HepG2 (cell line): ENCODE measurements around the gene SNAI1. TPM values are rescaled to one million over a fixed set of nuclear protein-coding genes. Genes with fewer than 3 reads are reported as not detected.

Source experiments
- ATAC-seq: fragments of 200-7000 bp; cut with Tn5 transposase; 3 replicates; pipeline ENCODE4 v1.9.1; 2020; ENCODE audit warnings: mild to moderate bottlenecking, moderate library complexity
- BruUV-seq: library from RNA; stranded (reverse); fragments of 400-500 nt; replicated peaks from 2 replicates; lab custom pipeline; 2021; lab: Mats Ljungman, UMichigan
- CTCF ChIA-PET: fragments of 300-600 bp; formaldehyde crosslinking; extraction: SDS; loops from one replicate; lab custom pipeline; 2021; ENCODE audit warnings: low total read pairs, inconsistent platforms, low intra/inter-chr PET ratio; lab: Yijun Ruan, JAX
- POLR2A ChIA-PET: fragments of 350-600 bp; sonication (Branson Sonifier 250); formaldehyde crosslinking; loops from one replicate; lab custom pipeline; 2020; ENCODE audit warnings: antibody characterized with exemption, inconsistent platforms; lab: Yijun Ruan, JAX
- DNase-seq: peaks from one replicate; pipeline ENCODE4 v3.0.0-alpha.2; 2015; ENCODE audit warnings: low spot score
- FAIRE-seq: peaks from 3 replicates; lab custom pipeline; 2011; peaks lifted over from hg19 to GRCh38; lab: Jason Lieb, UNC
- H2AFZ ChIP-seq: one replicate; pipeline ENCODE4 v1.6.1; 2011; ENCODE audit warnings: low read length, inconsistent platforms
- H3K27ac ChIP-seq: fragments of 300-600 bp; 3 replicates; pipeline ENCODE4 v1.8.0; 2011; ENCODE audit warnings: mixed run types, mild to moderate bottlenecking, mixed read lengths, low read length, inconsistent platforms; ENCODE audit not compliant: insufficient read depth; ENCODE audit errors: extremely low read length
- H3K27me3 ChIP-seq, 2 experiments: fragments of 200-600 bp in 1 of 2; 2 replicates in 1 of 2; 3 replicates in 1 of 2; pipeline versions ENCODE4 v1.6.0 to v1.8.0; 2011; ENCODE audit warnings: low read length in 2 of 2, mild to moderate bottlenecking in 2 of 2, moderate library complexity in 2 of 2, inconsistent platforms in 1 of 2; ENCODE audit not compliant: insufficient read depth in 2 of 2, control insufficient read depth in 1 of 2
- H3K36me3 ChIP-seq, 2 experiments: fragments of 200-600 bp in 1 of 2; replicated peaks in 1 of 2; 2 replicates in 1 of 2; 3 replicates in 1 of 2; pipeline versions ENCODE4 v1.5.1 to v1.8.0; 2011; ENCODE audit warnings: low read length in 2 of 2, inconsistent platforms in 1 of 2; ENCODE audit not compliant: insufficient read depth in 2 of 2, control insufficient read depth in 1 of 2
- H3K4me1 ChIP-seq: 2 replicates; pipeline ENCODE4 v1.5.1; 2012; ENCODE audit warnings: low read length, inconsistent platforms; ENCODE audit not compliant: insufficient read depth
- H3K4me2 ChIP-seq: 2 replicates; pipeline ENCODE4 v1.6.0; 2011; ENCODE audit warnings: low read depth, low read length, inconsistent platforms
- H3K4me3 ChIP-seq, 3 experiments: fragments of 200-600 bp in 1 of 3; sonication (generic), shearing (Covaris generic) in 1 of 3; replicated peaks in 1 of 3; 2 replicates each; pipeline ENCODE4 v1.5.1; 2011 to 2016; ENCODE audit warnings: low read length in 3 of 3, inconsistent platforms in 2 of 3, low read depth in 2 of 3, mild to moderate bottlenecking in 2 of 3, control low read depth in 1 of 3, mixed read lengths in 1 of 3; ENCODE audit not compliant: insufficient read depth in 1 of 3
- H3K79me2 ChIP-seq: one replicate; pipeline ENCODE4 v1.6.1; 2011; ENCODE audit warnings: low read length, inconsistent platforms; ENCODE audit not compliant: insufficient read depth
- H3K9ac ChIP-seq: 2 replicates; pipeline ENCODE4 v1.6.0; 2011; ENCODE audit warnings: mild to moderate bottlenecking, low read depth, low read length, inconsistent platforms; ENCODE audit not compliant: insufficient read depth
- H3K9me3 ChIP-seq: 2 replicates; pipeline ENCODE4 v1.5.1; 2012; ENCODE audit warnings: mild to moderate bottlenecking, low read length
- H4K20me1 ChIP-seq: 2 replicates; pipeline ENCODE4 v1.6.0; 2011; ENCODE audit warnings: inconsistent platforms, mild to moderate bottlenecking, low read length, moderate library complexity; ENCODE audit not compliant: insufficient read depth
- FOXA1 ChIP-seq, 2 experiments: fragments of 450-650 bp in 1 of 2; sonication (generic) in 1 of 2; formaldehyde crosslinking in 1 of 2; IDR thresholded peaks; 2 replicates each; pipeline versions ENCODE4 v1.4.0 to v1.6.1; 2016 to 2020; ENCODE audit warnings: missing genetic modification reagents in 1 of 2
- HHEX ChIP-seq: IDR thresholded peaks from 2 replicates; pipeline ENCODE4 v1.6.1; 2016; ENCODE audit warnings: control low read depth
- IKZF1 ChIP-seq: fragments of 450-650 bp; IDR thresholded peaks from 2 replicates; pipeline ENCODE4 v1.7.1; 2016
- KDM2A ChIP-seq: sonication (generic); formaldehyde crosslinking; IDR thresholded peaks from 2 replicates; pipeline ENCODE4 v1.4.0; 2020; ENCODE audit warnings: low read depth, missing genetic modification reagents, borderline replicate concordance
- NCOR1 ChIP-seq: fragments of 200-600 bp; sonication (generic); IDR thresholded peaks from 2 replicates; pipeline ENCODE4 v1.7.0; 2017; ENCODE audit warnings: antibody characterized with exemption, low read length, borderline replicate concordance
- NFYB ChIP-seq: sonication (generic); formaldehyde crosslinking; IDR thresholded peaks from 2 replicates; pipeline ENCODE4 v1.4.0; 2020; ENCODE audit warnings: missing genetic modification reagents
- RBM39 ChIP-seq: fragments of 200-400 bp; formaldehyde crosslinking; IDR thresholded peaks from one replicate; pipeline ENCODE4 v1.6.1; 2018; ENCODE audit warnings: antibody characterized with exemption, mild to moderate bottlenecking, low read depth, low read length; ENCODE audit not compliant: poor library complexity, severe bottlenecking
- RXRB ChIP-seq: IDR thresholded peaks from 2 replicates; pipeline ENCODE4 v1.6.1; 2016; ENCODE audit warnings: borderline replicate concordance, missing genetic modification reagents, missing compliant biosample characterization
- SIX4 ChIP-seq: sonication (generic); formaldehyde crosslinking; IDR thresholded peaks from 2 replicates; pipeline ENCODE4 v1.4.0; 2020; ENCODE audit warnings: missing genetic modification reagents
- SMARCE1 ChIP-seq: fragments of 450-650 bp; IDR thresholded peaks from 2 replicates; pipeline ENCODE4 v1.6.1; 2017; ENCODE audit warnings: borderline replicate concordance
- SMC3 ChIP-seq: IDR thresholded peaks from 2 replicates; pipeline ENCODE4 v1.6.1; 2011; ENCODE audit warnings: low read length, improper control_type of control experiment
- ZNF121 ChIP-seq: sonication (generic); formaldehyde crosslinking; IDR thresholded peaks from 2 replicates; pipeline ENCODE4 v1.5.0; 2020; ENCODE audit warnings: mild to moderate bottlenecking, missing genetic modification reagents
- ZNF30 ChIP-seq: sonication (generic); formaldehyde crosslinking; IDR thresholded peaks from 2 replicates; pipeline ENCODE4 v1.5.0; 2020; ENCODE audit warnings: mild to moderate bottlenecking, missing genetic modification reagents
- ZNF564 ChIP-seq: sonication (generic); formaldehyde crosslinking; IDR thresholded peaks from 2 replicates; pipeline ENCODE4 v1.8.1; 2023; ENCODE audit warnings: mild to moderate bottlenecking, missing genetic modification reagents
- ZNF567 ChIP-seq: sonication (generic); formaldehyde crosslinking; IDR thresholded peaks from 2 replicates; pipeline ENCODE4 v1.8.1; 2023; ENCODE audit warnings: mild to moderate bottlenecking, missing genetic modification reagents, borderline replicate concordance
- ZNF761 ChIP-seq: sonication (generic); formaldehyde crosslinking; conservative IDR thresholded peaks from 2 replicates; pipeline ENCODE4 v1.4.0; 2020; ENCODE audit warnings: mild to moderate bottlenecking, missing genetic modification reagents
- WGBS: methylation state at CpG from one replicate; pipeline ENCODE4 v1.1.6; 2017; ENCODE audit warnings: low lambda C conversion rate; 5-methylcytosine and 5-hydroxymethylcytosine counted together
- in situ Hi-C: cut with HindIII; loops from 2 replicates; pipeline ENCODE4 v1.10.0; 2017; ENCODE audit warnings: low pct_unique_long_range_greater_than_20kb; ENCODE audit not compliant: extremely low pct_ligation_motif_present
- intact Hi-C: fragments of 100-400 bp; cut with micrococcal nuclease; formaldehyde crosslinking; loops from one replicate; pipeline ENCODE4 v1.10.0; 2022; ENCODE audit not compliant: unreplicated experiment
- polyA plus RNA-seq, 8 experiments: library from polyadenylated mRNA; depleted of rRNA in 3 of 8; stranded (reverse) in 7 of 8; unstranded in 1 of 8; fragments of >200 nt; fragmentation: Illumina TruSeq in 4 of 8; extraction: Trizol in 4 of 8; gene quantifications; 2 replicates each; pipeline versions ENCODE4 v1.2.1 to v1.2.3, GENCODE V29; 2011 to 2016; ENCODE audit warnings: low read depth in 4 of 8, missing spikeins in 1 of 8, mixed read lengths in 1 of 8; ENCODE audit not compliant: insufficient read depth in 1 of 8
- total RNA-seq, 5 experiments: library from RNA; depleted of rRNA; stranded (reverse); fragments of >200 nt; fragmentation: Illumina TruSeq; extraction: Trizol; gene quantifications; 2 replicates each; pipeline ENCODE4 v1.2.3, GENCODE V29; 2016; ENCODE audit warnings: low read depth in 1 of 5
- TF ChIP-seq, protein P1 (sequence below): sonication (generic); formaldehyde crosslinking; IDR thresholded peaks from 2 replicates; pipeline ENCODE4 v1.5.1; 2020; ENCODE audit warnings: mild to moderate bottlenecking, missing genetic modification reagents, moderate library complexity
- TF ChIP-seq, protein P2 (sequence below): IDR thresholded peaks from 2 replicates; pipeline ENCODE4 v1.6.1; 2012; ENCODE audit warnings: inconsistent platforms

Gene SNAI1
- total and polyA plus RNA-seq, 2 of the 13 experiments (the other 11 are each of a cell fraction or from before 2014, with no cell fraction given): 1.3 to 1.4 TPM

DNA sequence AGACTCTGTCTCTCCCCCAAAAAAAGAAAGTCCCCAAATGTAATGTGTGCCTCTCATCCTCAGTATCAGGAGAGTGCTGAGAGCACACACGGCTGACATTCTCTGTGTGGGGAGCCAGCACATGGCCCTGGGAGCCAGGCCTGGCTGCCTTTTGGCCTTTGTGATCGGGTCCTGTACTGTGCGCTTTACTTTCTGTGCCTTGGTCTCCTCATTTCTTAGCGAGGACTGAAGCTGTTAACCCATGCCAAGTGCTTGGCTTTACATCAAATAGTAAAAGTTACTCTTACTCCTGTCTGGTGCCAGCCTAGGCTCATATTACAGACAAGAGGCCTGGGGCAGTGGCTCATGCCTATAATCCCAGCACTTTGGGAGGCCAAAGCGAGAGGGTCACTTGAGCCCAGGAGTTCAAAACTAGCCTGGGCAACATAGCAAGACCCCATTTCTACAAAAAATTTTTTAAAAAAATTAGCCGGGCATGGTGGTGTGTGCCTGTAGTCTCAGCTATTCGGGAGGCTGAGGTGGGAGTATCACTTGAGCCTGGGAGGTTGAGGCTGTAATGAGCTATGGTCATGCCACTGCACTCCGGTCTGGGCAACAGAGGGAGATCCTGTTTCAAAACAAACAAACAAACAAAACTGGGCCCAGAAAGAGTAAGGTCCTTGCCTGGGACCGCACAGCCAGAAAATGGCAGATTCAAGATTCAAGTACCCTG is 50.3 kb downstream of the SNAI1 start (continued):
- TF ChIP-seq FOXA1 (IDR thresholded peaks at IDR 0.05) (no peak), FOXA1 (CRISPR knock-in tag; IDR thresholded peaks at IDR 0.05) (0 out of 2 replicates have a peak, but pooled peaks have one; percentile 33), ZNF564 (CRISPR knock-in tag) (no peak), ZNF30 (CRISPR knock-in tag) (no peak), ZNF121 (CRISPR knock-in tag) (peak; percentile 95)

DNA sequence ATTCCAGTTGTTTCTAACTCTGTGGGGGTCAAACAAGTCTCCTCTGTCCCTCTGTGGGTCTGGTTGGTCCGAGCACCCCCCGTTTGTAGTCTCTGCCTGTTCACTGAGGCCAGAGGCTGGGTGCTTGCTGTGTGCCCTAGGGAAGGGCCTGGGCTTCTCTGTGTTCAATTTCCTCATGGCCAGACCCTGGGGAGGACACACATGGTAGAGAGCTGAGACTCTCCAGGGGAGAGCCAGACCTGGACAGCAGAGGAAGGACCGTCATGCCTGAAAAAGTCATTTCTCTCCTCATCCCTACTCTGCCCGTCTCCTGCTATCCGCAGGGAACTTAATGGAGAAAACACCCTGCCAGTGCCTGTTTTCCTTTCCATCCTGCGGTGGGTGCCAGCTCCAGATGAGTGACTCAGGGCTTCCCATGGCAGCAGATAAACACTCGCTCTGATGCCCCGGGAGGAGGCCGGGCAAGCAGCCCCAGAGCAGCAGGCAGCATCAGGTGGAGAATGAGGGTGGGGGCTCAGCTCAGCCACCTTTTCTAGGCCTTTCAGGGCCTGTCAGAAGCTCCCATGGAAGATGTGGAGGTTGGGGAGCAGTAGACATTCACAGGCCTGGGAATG is 51.9 kb downstream of the SNAI1 start:
- WGBS: 33% methylated on average over 9 of the region's 9 CpGs
- peaks cover 84% of the 10 kb centered on the region for H3K4me1 ChIP-seq
- H3K36me3 ChIP-seq: no peaks in the 10 kb centered on the region
- in situ Hi-C loops (no loop called here), intact Hi-C loops (loop anchor here (5.0 kb wide), 1 partner anchor 52 kb away; the partner anchor contains the start of gene SNAI1)
- H3K9ac ChIP-seq: no peak overlapping the region; the same call in 1 of the 2 replicates
- no peak for ATAC-seq
- no peak overlapping the region for H3K4me3 ChIP-seq
- no peak overlapping the region for H2AFZ ChIP-seq
- POLR2A ChIA-PET: interaction anchor here (0.6 to 1.3 kb wide), 3 partner anchors 53 to 137 kb away, joined by 3 to 4 read pairs (median 3); partner anchors contain the start of gene UBE2V1
- H3K27me3 ChIP-seq: peaks cover 3 to 14% of the 10 kb centered on the region in 2 experiments; a peak in 2 of 5 replicates
- CTCF ChIA-PET: no interaction called here
- H3K9me3 ChIP-seq: no peaks in the 10 kb centered on the region
- no peak for DNase-seq
- no peak for FAIRE-seq
- no peaks in the 10 kb centered on the region for H4K20me1 ChIP-seq
- H3K4me2 ChIP-seq: peak overlapping the region; percentile 19; the same call in 1 of the 2 replicates
- BruUV-seq: no TSS peak
- H3K79me2 ChIP-seq: no peaks in the 10 kb centered on the region
- H3K27ac ChIP-seq: no peak overlapping the region
- TF ChIP-seq, protein P1, sequence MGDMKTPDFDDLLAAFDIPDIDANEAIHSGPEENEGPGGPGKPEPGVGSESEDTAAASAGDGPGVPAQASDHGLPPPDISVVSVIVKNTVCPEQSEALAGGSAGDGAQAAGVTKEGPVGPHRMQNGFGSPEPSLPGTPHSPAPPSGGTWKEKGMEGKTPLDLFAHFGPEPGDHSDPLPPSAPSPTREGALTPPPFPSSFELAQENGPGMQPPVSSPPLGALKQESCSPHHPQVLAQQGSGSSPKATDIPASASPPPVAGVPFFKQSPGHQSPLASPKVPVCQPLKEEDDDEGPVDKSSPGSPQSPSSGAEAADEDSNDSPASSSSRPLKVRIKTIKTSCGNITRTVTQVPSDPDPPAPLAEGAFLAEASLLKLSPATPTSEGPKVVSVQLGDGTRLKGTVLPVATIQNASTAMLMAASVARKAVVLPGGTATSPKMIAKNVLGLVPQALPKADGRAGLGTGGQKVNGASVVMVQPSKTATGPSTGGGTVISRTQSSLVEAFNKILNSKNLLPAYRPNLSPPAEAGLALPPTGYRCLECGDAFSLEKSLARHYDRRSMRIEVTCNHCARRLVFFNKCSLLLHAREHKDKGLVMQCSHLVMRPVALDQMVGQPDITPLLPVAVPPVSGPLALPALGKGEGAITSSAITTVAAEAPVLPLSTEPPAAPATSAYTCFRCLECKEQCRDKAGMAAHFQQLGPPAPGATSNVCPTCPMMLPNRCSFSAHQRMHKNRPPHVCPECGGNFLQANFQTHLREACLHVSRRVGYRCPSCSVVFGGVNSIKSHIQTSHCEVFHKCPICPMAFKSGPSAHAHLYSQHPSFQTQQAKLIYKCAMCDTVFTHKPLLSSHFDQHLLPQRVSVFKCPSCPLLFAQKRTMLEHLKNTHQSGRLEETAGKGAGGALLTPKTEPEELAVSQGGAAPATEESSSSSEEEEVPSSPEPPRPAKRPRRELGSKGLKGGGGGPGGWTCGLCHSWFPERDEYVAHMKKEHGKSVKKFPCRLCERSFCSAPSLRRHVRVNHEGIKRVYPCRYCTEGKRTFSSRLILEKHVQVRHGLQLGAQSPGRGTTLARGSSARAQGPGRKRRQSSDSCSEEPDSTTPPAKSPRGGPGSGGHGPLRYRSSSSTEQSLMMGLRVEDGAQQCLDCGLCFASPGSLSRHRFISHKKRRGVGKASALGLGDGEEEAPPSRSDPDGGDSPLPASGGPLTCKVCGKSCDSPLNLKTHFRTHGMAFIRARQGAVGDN: peak; percentile 30; the same call in 1 of the 2 replicates
- 0 out of 2 replicates have a peak, but pooled peaks have one; percentile 34 for TF ChIP-seq ZNF567 (CRISPR knock-in tag)
- TF ChIP-seq ZNF761 (CRISPR knock-in tag): no peak
- no peak for TF ChIP-seq RXRB (CRISPR knock-in tag)
- TF ChIP-seq NFYB (CRISPR knock-in tag): no peak
- no peak for TF ChIP-seq IKZF1
- no peak for TF ChIP-seq SIX4 (CRISPR knock-in tag)
- TF ChIP-seq HHEX (CRISPR knock-in tag): no peak
- TF ChIP-seq SMARCE1: no peak
- TF ChIP-seq KDM2A (CRISPR knock-in tag): 0 out of 2 replicates have a peak, but pooled peaks have one; percentile 25
- TF ChIP-seq, protein P2, sequence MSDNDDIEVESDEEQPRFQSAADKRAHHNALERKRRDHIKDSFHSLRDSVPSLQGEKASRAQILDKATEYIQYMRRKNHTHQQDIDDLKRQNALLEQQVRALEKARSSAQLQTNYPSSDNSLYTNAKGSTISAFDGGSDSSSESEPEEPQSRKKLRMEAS: no peak
- TF ChIP-seq NCOR1: no peak
- TF ChIP-seq RBM39: no peak
- no peak for TF ChIP-seq SMC3
